H7 (cell line): ENCODE data around the gene SAP30. TPM values are rescaled to one million over a fixed set of nuclear protein-coding genes. Genes with fewer than 3 reads are reported as not detected.

Experiments
- DNase-seq: peaks from one replicate; pipeline ENCODE4 v3.0.0; 2012
- H3K27me3 ChIP-seq: 2 replicates; pipeline ENCODE4 v1.6.0; 2011; ENCODE audit warnings: mild to moderate bottlenecking, low read length; ENCODE audit not compliant: control insufficient read depth, insufficient read depth
- H3K36me3 ChIP-seq: replicated peaks from 2 replicates; pipeline ENCODE4 v1.5.1; 2011; ENCODE audit warnings: low read length; ENCODE audit not compliant: control insufficient read depth, insufficient read depth
- H3K4me3 ChIP-seq: 2 replicates; pipeline ENCODE4 v1.5.1; 2011; ENCODE audit warnings: low read depth, mild to moderate bottlenecking, control low read depth, low read length, moderate library complexity; ENCODE audit not compliant: insufficient read depth
- total RNA-seq: library from RNA; depleted of rRNA; stranded (reverse); fragments of >200 nt; shearing (Covaris generic); gene quantifications from 2 replicates; pipeline ENCODE4 v1.2.3, GENCODE V29; 2014

SAP30 gene
- total RNA-seq, 1 experiment from 2014 or later: 23.9 TPM

DNA sequence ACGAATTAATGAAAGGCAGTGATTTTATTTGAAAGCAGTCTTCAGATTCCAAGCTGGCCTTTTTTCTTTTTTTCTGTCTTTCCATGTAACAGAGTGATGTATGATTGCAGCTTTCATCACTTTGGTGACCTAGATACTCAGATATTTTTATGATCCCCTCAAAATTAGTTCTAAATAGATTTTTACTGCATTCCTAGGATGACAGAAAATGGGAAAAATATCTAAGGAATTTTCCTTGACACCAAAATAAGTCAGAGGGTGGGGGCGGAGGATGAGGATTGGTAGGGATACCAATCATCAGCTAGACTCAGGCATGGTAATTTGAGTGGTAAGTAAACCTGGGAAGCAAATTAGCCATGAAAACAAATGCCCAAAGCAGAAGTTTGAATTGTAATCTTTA is 24.7 kb upstream of the SAP30 start:
- Histone ChIP-seq H3K27me3 (no peaks in the 10 kb centered on the region), H3K36me3 (no peaks in the 10 kb centered on the region), H3K4me3 (no peak overlapping the region)
- no peak for DNase-seq

DNA sequence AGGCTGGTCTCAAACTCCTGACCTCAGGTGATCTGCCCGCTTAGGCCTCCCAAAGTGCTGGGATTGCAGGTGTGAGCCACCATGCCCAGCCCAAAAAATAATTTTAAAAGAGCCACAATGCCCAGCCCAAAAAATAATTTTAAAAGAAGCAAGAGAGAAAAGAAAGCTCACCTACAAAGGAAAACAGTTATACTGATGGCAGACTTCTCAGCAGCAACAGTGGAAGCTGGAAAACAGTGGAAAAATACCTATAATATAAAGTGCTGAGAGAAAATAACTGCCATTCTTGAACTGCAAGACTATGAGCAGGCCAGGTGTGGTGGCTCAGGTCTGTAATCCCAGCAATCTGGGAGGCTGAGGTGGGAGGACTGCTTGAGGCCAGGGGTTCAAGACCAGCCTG is 23.3 kb upstream of the SAP30 start:
- no peaks in the 10 kb centered on the region for H3K27me3 ChIP-seq
- DNase-seq: no peak
- no peaks in the 10 kb centered on the region for H3K36me3 ChIP-seq
- no peak overlapping the region for H3K4me3 ChIP-seq

DNA sequence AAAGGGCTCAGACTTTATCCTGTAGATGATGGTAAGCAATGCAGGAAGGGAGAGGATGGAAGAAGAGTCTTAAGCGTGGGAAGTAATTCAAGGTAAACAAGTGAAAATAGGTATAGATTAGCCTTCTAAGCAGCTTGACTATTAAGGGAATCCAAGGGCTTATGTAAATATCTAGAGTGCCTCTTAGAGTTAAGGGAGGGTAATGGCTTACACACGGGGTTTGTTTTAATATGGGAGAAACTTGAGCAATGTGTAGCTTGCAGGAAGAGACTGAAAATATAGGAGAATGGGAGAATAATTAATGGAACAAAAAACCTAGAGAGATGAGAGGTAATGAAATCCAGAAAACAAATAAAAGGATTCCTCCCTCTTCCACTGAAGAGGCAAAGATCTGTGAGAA is 12.8 kb upstream of the SAP30 start:
- H3K27me3 ChIP-seq: no peaks in the 10 kb centered on the region; the same call in 1 of the 2 replicates
- H3K36me3 ChIP-seq: no peaks in the 10 kb centered on the region
- DNase-seq: no peak
- H3K4me3 ChIP-seq: no peak overlapping the region

DNA sequence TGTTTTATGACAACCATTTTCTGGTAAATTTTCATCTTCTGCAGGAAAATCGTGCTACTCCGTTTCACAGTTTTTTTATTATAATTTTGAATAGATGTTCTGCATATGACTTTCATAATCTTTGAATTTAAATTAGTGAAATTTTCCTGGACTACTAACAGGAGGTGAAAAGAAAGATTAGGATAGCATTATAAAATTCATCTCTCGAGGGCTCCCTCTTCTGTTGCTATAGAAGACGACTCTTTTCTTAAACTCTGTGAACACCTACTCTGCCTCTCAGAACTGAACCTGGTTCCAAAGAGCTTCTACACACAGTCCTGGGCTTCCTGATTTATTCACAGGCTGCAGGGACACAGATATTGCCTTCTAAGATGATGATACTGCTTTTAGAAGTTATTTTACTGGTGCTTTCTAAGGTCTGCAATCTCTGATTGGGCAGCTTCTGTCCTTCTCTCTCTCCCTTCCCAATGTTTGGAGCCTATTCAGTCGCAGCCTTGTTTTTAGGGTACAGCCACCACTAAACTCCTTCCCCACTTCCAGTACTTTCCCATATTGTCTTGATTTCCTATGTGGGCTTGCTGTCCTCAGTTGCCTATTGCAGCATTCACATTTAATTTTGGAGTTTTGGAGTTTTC is 10.1 kb upstream of the SAP30 start:
- DNase-seq: peak; percentile 10
- H3K4me3 ChIP-seq: no peak overlapping the region
- no peaks in the 10 kb centered on the region; the same call in 1 of the 2 replicates for H3K27me3 ChIP-seq
- no peaks in the 10 kb centered on the region for H3K36me3 ChIP-seq

DNA sequence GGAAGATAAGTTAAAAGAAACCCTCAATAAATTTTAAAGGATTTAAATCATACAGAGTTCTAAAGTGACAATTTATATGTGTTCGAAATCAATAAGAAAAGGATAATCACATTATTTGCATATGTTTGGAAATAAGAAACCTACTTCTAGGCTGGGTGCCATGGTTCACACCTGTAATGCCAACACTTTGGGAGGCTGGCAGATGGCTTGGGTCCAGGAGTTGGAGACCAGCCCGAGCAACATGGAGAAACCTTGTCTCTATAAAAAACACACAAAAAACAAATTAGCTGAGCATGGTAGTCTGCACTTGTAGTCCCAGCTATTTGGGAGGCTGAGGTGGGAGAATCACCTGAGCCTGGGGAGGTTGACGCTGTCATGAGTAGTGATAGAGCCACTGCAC is 8.1 kb upstream of the SAP30 start:
- no peak for DNase-seq
- H3K27me3 ChIP-seq: no peaks in the 10 kb centered on the region; the same call in 1 of the 2 replicates
- H3K4me3 ChIP-seq: no peak overlapping the region
- no peaks in the 10 kb centered on the region for H3K36me3 ChIP-seq

DNA sequence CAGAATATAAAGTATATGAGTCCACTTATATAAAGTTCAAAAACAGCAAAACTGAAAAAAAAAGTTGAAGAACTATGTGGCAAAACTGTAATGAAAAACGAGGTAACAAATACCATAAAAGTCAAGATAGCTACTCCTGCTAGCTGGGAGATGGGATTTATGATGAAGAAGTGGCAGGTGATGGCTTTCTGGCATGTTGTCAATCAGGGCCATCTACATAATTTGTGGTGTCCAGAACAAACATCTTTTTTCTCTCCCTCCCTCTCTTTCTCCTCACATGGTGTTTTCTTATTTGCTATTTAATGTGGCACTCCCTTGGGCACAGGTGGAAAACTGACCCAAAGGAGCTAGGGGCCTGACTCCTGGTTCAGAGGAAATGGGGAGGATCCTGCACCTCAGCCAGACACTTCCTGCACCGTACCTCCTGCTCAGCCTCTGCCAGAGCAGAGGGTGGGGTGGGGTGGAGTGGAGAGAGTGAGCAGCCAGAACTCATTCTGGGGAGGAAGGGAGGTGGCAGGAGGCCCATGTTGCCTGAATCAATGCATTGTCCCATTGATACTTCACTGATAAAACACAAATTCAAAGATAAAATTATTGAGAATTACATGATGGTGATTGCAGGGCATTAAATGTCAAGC is 5.3 kb upstream of the SAP30 start:
- Histone ChIP-seq H3K27me3 (no peaks in the 10 kb centered on the region; the same call in 1 of the 2 replicates), H3K36me3 (no peaks in the 10 kb centered on the region), H3K4me3 (no peak overlapping the region)
- no peak for DNase-seq

DNA sequence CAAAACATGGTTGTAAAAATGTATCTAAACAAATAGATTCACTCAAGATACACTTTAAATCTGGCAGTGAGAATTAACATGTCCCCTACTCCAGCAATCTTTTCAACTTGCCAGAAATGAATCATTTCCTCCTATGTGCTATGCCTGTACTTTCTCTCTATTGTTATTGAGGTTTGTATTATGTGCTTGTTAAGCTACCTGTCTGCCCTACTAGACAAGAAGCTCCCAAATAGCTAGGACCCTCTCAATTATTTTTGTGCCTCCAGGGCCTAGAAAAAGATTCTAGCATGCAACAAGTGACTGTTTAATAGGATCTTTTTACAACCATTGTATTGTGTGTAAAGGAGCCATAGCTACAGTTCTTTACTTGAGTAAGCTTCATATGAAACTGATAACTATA is 3.5 kb upstream of the SAP30 start:
- no peak for DNase-seq
- H3K4me3 ChIP-seq: no peak overlapping the region
- peaks cover 4% of the 10 kb centered on the region for H3K27me3 ChIP-seq
- no peaks in the 10 kb centered on the region for H3K36me3 ChIP-seq

DNA sequence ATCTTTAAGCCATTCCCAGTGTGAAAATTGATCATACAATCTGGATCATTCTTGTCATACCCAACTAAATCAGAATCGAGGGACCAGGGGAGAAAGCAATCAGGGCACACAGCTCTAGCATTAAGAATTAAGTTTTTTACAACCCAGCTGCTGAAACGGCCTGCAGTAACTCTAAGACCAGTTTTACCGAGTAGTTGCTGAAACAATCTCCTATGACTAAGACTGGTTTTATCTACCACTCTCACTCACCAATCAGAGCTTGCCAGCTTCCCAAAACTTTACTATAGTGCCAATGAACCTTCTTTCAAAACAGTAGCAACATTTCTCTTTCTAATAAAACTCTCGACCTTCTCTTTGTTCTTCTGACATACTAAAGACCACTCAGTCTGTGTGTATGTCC is 2.8 kb upstream of the SAP30 start:
- H3K4me3 ChIP-seq: no peak overlapping the region
- no peak for DNase-seq
- H3K27me3 ChIP-seq: peaks cover 4% of the 10 kb centered on the region
- no peaks in the 10 kb centered on the region for H3K36me3 ChIP-seq

DNA sequence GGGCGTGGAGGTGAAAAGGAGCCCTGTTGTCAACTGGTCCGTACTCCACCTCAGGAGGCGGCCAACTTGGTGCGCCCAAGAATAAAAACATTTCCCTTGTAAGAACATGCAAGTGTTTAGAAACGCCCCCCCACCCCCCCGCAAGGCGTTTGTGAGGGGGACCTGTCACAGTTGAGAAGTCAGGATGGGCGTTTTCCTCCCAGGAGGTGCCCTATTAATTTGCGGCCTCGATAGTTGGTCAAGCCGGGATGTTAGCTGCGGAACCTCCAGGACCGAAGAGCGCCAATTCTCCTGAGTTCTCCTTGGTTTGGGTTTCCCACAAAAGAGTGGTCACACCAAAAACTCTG is 651 bp upstream of the SAP30 start:
- Histone ChIP-seq H3K36me3 (no peaks in the 10 kb centered on the region), H3K4me3 (peak overlapping the region; percentile 85), H3K27me3 (peaks cover 4% of the 10 kb centered on the region)
- DNase-seq: no peak

DNA sequence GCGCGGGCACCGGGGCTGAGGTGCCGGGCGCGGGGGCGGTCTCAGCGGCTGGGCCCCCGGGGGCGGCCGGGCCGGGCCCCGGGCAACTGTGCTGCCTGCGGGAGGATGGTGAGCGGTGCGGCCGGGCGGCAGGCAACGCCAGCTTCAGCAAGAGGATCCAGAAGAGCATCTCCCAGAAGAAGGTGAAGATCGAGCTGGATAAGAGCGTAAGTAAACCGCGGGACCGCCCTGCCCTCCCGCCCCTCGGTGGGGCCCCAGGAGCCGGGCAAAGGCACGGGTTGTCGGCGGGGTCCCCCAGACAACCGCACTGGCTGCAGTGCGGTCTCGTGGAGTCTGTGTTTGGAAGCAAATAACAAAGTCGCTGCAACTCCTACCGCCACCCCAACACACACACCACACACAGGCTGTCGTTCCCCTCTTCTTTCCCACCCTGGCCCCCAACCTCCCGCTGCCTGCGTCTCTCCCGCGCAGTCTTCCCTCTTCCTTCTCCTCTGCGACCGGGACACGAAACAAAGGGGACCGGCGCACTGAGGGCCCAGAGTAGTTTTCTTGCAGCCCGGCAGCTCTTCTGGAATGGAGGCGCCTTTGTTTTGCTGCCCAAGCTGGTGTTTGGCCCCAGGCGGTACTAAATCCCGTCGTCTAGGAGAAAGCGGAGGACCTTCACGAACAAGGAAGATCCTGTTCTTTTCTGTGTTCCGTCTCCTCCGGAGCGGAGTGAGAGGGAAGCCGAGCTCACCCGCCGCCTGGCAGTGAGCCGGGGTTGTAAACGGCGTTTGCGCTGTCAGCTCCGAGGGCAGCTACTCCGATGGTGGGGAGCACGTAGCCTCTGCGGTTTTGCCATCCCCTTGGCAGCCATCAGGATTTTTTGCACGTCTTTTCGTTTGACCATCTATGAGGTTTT is 788 bp downstream of the SAP30 start:
- Histone ChIP-seq H3K36me3 (no peaks in the 10 kb centered on the region), H3K4me3 (peak overlapping the region; percentile 76), H3K27me3 (peaks cover 4% of the 10 kb centered on the region)
- DNase-seq: peak; percentile 63

DNA sequence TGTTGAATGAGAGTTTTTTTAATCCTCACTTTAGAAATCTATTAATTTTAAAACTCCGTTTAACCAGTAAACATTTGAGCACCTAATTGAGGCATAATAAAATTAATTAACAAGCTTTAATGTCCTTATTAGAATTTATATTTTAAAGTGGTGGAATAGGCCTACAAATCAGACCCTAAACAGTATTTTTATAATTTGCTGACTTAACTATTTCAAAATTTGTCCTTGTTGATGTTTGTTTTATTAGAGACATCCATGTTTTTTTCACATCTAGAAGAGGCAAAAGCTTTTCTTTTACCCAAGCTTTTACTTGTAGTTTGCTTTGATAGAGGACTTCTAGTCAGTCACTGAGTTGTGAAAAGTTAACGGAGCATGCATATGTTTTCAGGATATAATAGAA is 3.8 kb downstream of the SAP30 start:
- no peak for DNase-seq

DNA sequence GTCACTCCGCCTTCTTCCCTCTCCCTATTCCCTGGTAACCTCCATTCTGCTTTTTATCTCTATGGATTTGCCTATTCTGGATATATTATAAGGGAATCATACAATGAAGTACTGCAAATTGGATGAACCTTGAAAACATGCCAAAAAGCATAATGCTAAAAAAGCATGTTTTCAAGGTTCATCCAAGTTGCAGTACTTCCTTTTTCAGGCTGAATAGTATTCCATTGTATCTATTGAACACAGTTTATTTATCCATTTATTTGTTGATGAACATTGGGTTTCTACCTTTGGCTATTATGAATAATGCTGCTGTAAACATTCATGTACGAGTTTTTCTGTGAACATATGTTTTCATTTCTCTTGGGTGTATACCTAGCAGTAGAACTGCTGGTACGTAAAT is 9.2 kb downstream of the SAP30 start:
- no peaks in the 10 kb centered on the region for H3K27me3 ChIP-seq
- no peak overlapping the region for H3K4me3 ChIP-seq
- DNase-seq: no peak
- no peaks in the 10 kb centered on the region for H3K36me3 ChIP-seq

More for the DNA sequence above, 3.8 kb downstream of the SAP30 start:
- Histone ChIP-seq H3K27me3 (peaks cover 4% of the 10 kb centered on the region), H3K36me3 (no peaks in the 10 kb centered on the region), H3K4me3 (no peak overlapping the region)

DNA sequence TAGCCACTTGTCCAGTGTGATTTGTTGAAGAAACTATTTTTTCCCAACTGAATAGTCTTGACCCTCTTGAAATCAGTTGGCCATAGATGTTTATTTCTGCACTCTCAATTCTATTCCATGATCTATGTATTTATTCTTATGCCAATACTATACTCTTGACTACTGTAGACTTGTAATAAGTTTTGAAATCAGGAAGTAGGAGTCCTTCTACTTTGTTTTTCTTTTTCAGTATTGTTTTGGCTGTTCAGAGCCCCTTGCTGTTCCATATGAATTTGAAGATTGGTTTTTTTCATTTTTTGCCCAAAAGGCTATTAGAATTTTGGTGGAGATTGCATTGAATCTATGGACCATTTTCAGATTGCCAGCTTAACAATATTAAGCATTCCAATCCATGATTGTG is 10.2 kb downstream of the SAP30 start:
- Histone ChIP-seq H3K27me3 (no peaks in the 10 kb centered on the region), H3K36me3 (no peaks in the 10 kb centered on the region), H3K4me3 (no peak overlapping the region)
- no peak for DNase-seq

DNA sequence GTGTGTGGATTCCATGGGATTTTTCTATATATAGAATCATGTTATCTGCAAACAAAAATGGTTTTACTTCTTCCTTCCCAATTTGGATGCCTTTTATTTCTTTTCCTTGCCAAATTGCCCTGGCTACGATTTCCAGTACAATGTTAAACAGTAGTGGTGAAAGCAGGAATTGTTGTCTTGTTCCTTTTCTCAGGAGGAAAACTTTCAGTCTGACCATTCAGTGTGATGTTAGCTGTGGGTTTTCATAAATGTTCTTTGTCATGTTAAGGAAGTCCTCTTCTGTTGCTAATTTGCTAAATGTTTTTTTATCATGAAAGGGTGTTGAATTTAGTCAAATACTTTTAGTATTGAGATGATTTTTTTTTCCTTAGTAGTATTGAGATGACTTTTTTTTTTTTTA is 10.9 kb downstream of the SAP30 start:
- Histone ChIP-seq H3K27me3 (no peaks in the 10 kb centered on the region), H3K36me3 (no peaks in the 10 kb centered on the region), H3K4me3 (no peak overlapping the region)
- DNase-seq: no peak

DNA sequence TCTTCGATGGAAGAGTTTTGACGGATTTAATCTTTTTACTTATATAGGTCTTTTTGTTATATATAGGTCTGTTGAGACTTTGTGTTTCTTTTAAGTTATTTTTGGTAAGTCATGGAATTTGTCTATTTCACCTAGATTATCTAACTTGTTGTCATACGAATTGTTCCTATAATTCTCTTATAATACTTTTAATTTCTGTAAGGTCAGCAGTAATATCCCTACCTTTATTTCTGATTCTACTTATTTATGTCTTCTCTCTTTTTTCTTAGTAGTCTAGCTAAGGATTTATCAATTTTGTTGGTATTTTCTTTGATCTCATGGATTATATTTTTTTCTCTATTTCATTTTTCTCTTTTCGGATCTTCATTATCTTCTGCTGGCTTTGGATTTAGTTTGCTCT is 11.6 kb downstream of the SAP30 start:
- no peak overlapping the region for H3K4me3 ChIP-seq
- H3K27me3 ChIP-seq: no peaks in the 10 kb centered on the region
- no peak for DNase-seq
- no peaks in the 10 kb centered on the region for H3K36me3 ChIP-seq
